HUES64 (cell line): ENCODE results near the gene CNMD.

Experiments
- H3K27ac ChIP-seq: 2 replicates; pipeline ENCODE4 v1.7.0; 2013; ENCODE audit warnings: low read depth, low read length, inconsistent platforms
- H3K27me3 ChIP-seq: 2 replicates; pipeline ENCODE4 v1.6.1; 2013; ENCODE audit warnings: mild to moderate bottlenecking, low read length; ENCODE audit not compliant: insufficient read depth
- H3K36me3 ChIP-seq: 2 replicates; pipeline ENCODE4 v1.6.1; 2013; ENCODE audit warnings: mild to moderate bottlenecking, low read length; ENCODE audit not compliant: insufficient read depth
- H3K4me1 ChIP-seq: 2 replicates; pipeline ENCODE4 v1.6.1; 2013; ENCODE audit warnings: mild to moderate bottlenecking, low read length, moderate library complexity; ENCODE audit not compliant: insufficient read depth
- H3K4me3 ChIP-seq: 2 replicates; pipeline ENCODE4 v1.5.1; 2013; ENCODE audit warnings: mild to moderate bottlenecking, low read length, moderate library complexity
- H3K9ac ChIP-seq: 2 replicates; pipeline ENCODE4 v1.6.1; 2013; ENCODE audit warnings: mild to moderate bottlenecking, low read depth, low read length
- H3K9me3 ChIP-seq: 2 replicates; pipeline ENCODE4 v1.6.1; 2013; ENCODE audit warnings: low read depth, low read length; ENCODE audit not compliant: insufficient read depth
- WGBS: fragments of 150-250, 120-280 bp; methylation state at CpG from one replicate; pipeline ENCODE4 v1.1.7; 2013; ENCODE audit warnings: missing lambda C conversion rate; 5-methylcytosine and 5-hydroxymethylcytosine counted together

Gene CNMD

GRCh38 chr13:52776726-52777125 is 37.1 kb upstream of the CNMD start:
- no peak overlapping the region for H3K27ac ChIP-seq

GRCh38 chr13:52775511-52775910 is 35.9 kb upstream of the CNMD start:
- Histone ChIP-seq H3K4me1 (0 out of 2 replicates have a peak, but pooled peaks cover 3% of the 10 kb centered on the region), H3K27me3 (no peaks in the 10 kb centered on the region), H3K36me3 (no peaks in the 10 kb centered on the region), H3K9me3 (no peaks in the 10 kb centered on the region), H3K4me3 (no peak overlapping the region), H3K9ac (no peak overlapping the region), H3K27ac (no peak overlapping the region)
- 81% methylated on average over 5 of the region's 5 CpGs for WGBS

More at GRCh38 chr13:52776726-52777125, 37.1 kb upstream of the CNMD start:
- Histone ChIP-seq H3K4me3 (no peak overlapping the region), H3K36me3 (no peaks in the 10 kb centered on the region), H3K9ac (no peak overlapping the region), H3K4me1 (0 out of 2 replicates have a peak, but pooled peaks cover 3% of the 10 kb centered on the region), H3K9me3 (no peaks in the 10 kb centered on the region), H3K27me3 (no peaks in the 10 kb centered on the region)
- WGBS: 91% methylated on average over 3 of the region's 3 CpGs

GRCh38 chr13:52767949-52768516 is 28.4 kb upstream of the CNMD start:
- Histone ChIP-seq H3K9me3 (no peaks in the 10 kb centered on the region), H3K9ac (no peak overlapping the region), H3K36me3 (no peaks in the 10 kb centered on the region), H3K27ac (no peak overlapping the region), H3K27me3 (no peaks in the 10 kb centered on the region), H3K4me3 (no peak overlapping the region), H3K4me1 (no peaks in the 10 kb centered on the region)
- 95% methylated on average over 4 of the region's 4 CpGs for WGBS

- Histone ChIP-seq H3K36me3 (no peaks in the 10 kb centered on the region), H3K9ac (no peak overlapping the region), H3K4me1 (no peaks in the 10 kb centered on the region), H3K9me3 (no peaks in the 10 kb centered on the region), H3K27me3 (no peaks in the 10 kb centered on the region), H3K4me3 (no peak overlapping the region), H3K27ac (no peak overlapping the region)
- 89% methylated on average over 11 of the region's 11 CpGs for WGBS
Measured at GRCh38 chr13:52765611-52766390, 26.2 kb upstream of the CNMD start.

GRCh38 chr13:52760077-52760476 is 20.5 kb upstream of the CNMD start:
- no peak overlapping the region for H3K27ac ChIP-seq
- H3K4me1 ChIP-seq: 0 out of 2 replicates have a peak, but pooled peaks cover 3% of the 10 kb centered on the region
- no peaks in the 10 kb centered on the region for H3K9me3 ChIP-seq
- no peak overlapping the region for H3K4me3 ChIP-seq
- no peak overlapping the region for H3K9ac ChIP-seq
- 90% methylated on average over 2 of the region's 2 CpGs for WGBS
- no peaks in the 10 kb centered on the region for H3K36me3 ChIP-seq
- no peaks in the 10 kb centered on the region for H3K27me3 ChIP-seq

GRCh38 chr13:52758114-52758513 is 18.5 kb upstream of the CNMD start:
- Histone ChIP-seq H3K27me3 (no peaks in the 10 kb centered on the region), H3K4me1 (0 out of 2 replicates have a peak, but pooled peaks cover 3% of the 10 kb centered on the region), H3K9ac (no peak overlapping the region), H3K27ac (no peak overlapping the region), H3K9me3 (no peaks in the 10 kb centered on the region), H3K4me3 (no peak overlapping the region), H3K36me3 (no peaks in the 10 kb centered on the region)
- 59% methylated on average over 3 of the region's 3 CpGs for WGBS

GRCh38 chr13:52751196-52751595 is 11.6 kb upstream of the CNMD start:
- H3K27ac ChIP-seq: no peak overlapping the region
- H3K27me3 ChIP-seq: no peaks in the 10 kb centered on the region
- no peaks in the 10 kb centered on the region for H3K36me3 ChIP-seq
- no peak overlapping the region for H3K4me3 ChIP-seq
- WGBS: 85% methylated on average over 5 of the region's 5 CpGs
- no peak overlapping the region for H3K9ac ChIP-seq
- H3K9me3 ChIP-seq: no peaks in the 10 kb centered on the region
- H3K4me1 ChIP-seq: no peaks in the 10 kb centered on the region

- no peaks in the 10 kb centered on the region for H3K36me3 ChIP-seq
- H3K9me3 ChIP-seq: no peaks in the 10 kb centered on the region
- H3K4me1 ChIP-seq: no peaks in the 10 kb centered on the region
- no peak overlapping the region for H3K9ac ChIP-seq
- 88% methylated on average over 1 of the region's 1 CpG for WGBS
- no peak overlapping the region for H3K27ac ChIP-seq
- no peaks in the 10 kb centered on the region for H3K27me3 ChIP-seq
- H3K4me3 ChIP-seq: no peak overlapping the region
Measured at GRCh38 chr13:52750713-52751112, 11.1 kb upstream of the CNMD start.

GRCh38 chr13:52749419-52749818 is 9.8 kb upstream of the CNMD start:
- WGBS: 89% methylated on average over 4 of the region's 5 CpGs
- H3K9ac ChIP-seq: no peak overlapping the region
- no peak overlapping the region for H3K27ac ChIP-seq
- no peak overlapping the region for H3K4me3 ChIP-seq
- H3K36me3 ChIP-seq: no peaks in the 10 kb centered on the region
- no peaks in the 10 kb centered on the region for H3K27me3 ChIP-seq
- no peaks in the 10 kb centered on the region for H3K9me3 ChIP-seq
- no peaks in the 10 kb centered on the region for H3K4me1 ChIP-seq

- Histone ChIP-seq H3K4me3 (no peak overlapping the region), H3K9me3 (0 out of 2 replicates have a peak, but pooled peaks cover 2% of the 10 kb centered on the region), H3K27me3 (no peaks in the 10 kb centered on the region), H3K36me3 (no peaks in the 10 kb centered on the region), H3K4me1 (no peaks in the 10 kb centered on the region), H3K27ac (no peak overlapping the region), H3K9ac (no peak overlapping the region)
- 79% methylated on average over 2 of the region's 3 CpGs for WGBS
Measured at GRCh38 chr13:52746141-52746540, 6.5 kb upstream of the CNMD start.

GRCh38 chr13:52744842-52745375 is 5.3 kb upstream of the CNMD start:
- H3K27ac ChIP-seq: no peak overlapping the region

More at GRCh38 chr13:52744842-52745375, 5.3 kb upstream of the CNMD start:
- no peaks in the 10 kb centered on the region for H3K36me3 ChIP-seq
- H3K4me3 ChIP-seq: no peak overlapping the region
- peaks cover 6% of the 10 kb centered on the region; the same call in 1 of the 2 replicates for H3K4me1 ChIP-seq
- 93% methylated on average over 6 of the region's 6 CpGs for WGBS
- no peak overlapping the region for H3K9ac ChIP-seq
- H3K9me3 ChIP-seq: 0 out of 2 replicates have a peak, but pooled peaks cover 2% of the 10 kb centered on the region
- peaks cover 6% of the 10 kb centered on the region for H3K27me3 ChIP-seq
